CD4-positive, alpha-beta T cell treated with Interleukin-12 subunit alpha and Interleukin-12 subunit beta, for 1 hour (primary cell): ENCODE results near the gene CGB2.

Source experiments
- DNase-seq: peaks from one replicate; pipeline ENCODE4 v3.0.0-alpha.2; 2020

CGB2 gene

DNA sequence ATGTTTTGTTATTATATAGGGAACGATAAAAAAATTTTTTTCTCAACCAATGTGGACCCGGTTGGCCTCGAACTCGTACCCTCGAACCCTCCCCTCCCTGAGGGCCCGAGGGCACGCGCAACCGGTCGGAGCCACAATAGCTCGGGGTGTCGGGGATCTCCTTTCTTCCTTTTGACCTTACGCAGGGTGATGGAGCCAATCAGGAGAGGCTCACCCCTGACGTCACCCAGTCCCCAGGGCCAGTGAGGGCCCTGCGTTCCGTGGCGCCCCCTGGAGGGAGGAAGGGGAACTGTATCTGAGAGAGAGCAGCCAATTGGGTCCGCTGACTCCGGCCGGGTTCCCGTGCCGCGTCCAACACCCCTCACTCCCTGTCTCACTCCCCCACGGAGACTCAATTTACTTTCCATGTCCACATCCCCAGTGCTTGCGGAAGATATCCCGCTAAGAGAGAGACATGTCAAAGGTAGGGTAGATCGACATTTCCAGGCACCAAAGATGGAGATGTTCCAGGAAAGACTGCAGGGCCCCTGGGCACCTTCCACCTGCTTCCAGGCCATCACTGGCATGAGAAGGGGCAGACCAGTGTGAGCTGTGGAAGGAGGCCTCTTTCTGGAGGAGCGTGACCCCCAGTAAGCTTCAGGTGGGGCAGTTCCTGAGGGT is at the start of gene CGB2:
Gene CGB2 (plus strand): TSS at position 249 of the 660 bp plus-strand sequence. CDS start 206 bp downstream, at position 455.
- peak; percentile 57 for DNase-seq

DNA sequence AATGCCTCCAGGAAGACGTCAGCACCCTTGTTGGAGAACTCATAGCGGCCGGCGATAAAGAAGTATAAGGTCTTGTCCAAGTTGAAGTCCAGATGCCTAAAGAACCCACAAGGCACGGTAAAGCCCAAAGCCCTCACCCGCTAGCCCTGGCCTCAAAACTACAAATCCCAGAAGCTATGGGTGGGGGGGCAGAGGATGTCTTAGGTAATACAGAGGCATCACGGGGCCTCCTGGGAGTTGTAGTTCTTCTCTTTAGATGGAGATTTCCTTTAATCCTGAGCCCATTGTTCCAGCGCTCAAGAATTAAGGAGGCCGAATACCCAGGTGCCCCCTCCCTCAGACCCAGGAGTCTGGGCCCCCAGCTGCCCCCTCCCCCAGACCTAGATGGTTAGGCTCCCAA is 49.4 kb upstream of the CGB2 start:
- DNase-seq, result no peak

DNA sequence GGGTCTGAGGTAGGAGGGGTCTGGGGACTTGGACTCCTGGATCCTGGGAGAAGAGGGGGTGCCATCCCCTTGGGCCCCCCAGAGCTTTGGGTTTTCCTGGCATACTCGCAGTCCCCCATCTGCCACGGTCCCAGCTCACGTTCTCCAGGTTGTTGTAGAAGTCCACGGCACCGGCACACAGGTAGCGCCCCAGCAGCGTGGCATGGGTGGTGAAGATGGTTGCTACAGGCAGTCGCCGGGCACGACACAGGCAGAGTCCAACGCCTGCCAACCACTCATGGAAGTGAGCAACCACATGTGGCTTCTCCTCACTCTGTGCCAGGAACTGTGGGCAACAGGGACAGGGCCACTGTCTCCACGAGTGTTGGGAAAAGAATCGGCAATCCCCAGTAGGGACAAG is 46.0 kb upstream of the CGB2 start:
- no peak for DNase-seq

DNA sequence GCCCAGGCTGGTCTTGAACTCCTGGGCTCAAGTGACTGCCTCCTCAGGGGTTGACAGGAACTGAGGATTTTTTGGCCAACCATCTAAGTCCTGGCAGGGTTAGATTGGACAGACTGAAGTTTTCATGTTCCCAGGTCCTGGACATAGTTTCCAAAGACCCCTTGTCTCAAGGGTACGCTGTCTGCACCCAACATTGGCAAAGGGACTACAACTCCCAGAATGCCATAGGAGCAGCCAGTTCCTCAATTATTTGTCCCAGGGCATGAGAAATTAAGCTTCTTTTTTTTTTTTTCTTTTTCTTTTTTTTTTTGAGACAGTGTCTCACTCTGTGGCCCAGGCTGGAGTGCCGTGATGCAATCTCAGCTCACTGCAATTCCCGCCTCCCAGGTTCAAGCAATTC is 45.5 kb upstream of the CGB2 start:
- DNase-seq, result no peak

DNA sequence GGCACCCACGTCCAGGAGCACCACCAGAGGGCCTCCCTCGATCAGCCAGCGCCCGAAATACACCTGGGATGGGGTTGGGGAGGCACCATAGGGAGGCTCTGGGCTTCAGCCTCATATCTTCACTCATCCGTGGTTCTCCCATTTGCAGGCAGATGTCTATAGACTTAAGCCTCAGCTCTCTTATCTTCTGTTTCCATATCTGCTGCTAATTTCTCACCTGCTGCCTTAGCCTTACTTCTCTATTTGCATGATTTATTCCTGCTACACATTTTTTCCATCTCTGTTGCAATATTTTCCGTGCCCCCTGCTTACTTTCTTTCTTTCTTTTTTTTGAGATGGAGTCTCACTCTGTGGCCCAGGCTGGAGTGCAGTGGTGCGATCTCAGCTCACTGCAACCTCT is 44.4 kb upstream of the CGB2 start:
- no peak for DNase-seq

DNA sequence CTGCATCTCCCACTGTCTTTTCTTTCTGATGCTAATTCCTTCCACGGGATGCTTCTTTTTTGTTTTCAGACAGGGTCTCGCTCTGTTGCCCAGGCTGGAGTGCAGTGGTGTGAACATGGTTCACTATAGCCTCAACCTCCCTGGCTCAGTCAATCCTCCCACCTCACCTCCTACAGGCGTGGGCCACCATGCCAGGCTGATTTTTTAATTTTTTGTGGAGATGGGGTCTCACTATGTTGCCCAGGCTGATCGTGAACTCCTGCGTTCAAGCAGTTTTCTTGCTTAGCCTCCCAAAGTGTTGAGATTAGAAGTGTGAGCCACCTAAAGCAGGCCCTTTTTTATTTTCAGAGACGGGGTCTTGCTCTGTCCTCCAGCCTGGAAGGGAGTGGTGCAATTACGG is 43.4 kb upstream of the CGB2 start:
- no peak for DNase-seq

DNA sequence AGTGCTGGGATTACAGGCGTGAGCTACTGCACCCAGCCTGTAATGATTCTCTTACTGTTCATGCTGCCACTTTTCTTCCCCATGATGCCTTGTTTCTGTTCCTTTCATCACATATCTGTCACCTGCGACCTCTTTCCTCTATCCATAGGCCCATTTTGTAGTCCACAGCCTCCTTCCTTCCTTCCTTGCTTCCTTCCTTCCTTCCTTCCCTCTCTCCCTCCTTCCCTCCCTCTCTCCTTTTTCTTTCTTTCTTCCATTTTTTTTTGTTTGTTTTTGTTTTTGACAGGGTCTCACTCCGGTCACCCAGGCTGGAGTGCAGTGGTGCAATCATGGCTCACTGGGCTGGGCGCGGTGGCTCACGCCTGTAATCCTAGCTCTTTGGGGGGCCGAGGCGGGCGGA is 42.8 kb upstream of the CGB2 start:
- DNase-seq, result no peak

DNA sequence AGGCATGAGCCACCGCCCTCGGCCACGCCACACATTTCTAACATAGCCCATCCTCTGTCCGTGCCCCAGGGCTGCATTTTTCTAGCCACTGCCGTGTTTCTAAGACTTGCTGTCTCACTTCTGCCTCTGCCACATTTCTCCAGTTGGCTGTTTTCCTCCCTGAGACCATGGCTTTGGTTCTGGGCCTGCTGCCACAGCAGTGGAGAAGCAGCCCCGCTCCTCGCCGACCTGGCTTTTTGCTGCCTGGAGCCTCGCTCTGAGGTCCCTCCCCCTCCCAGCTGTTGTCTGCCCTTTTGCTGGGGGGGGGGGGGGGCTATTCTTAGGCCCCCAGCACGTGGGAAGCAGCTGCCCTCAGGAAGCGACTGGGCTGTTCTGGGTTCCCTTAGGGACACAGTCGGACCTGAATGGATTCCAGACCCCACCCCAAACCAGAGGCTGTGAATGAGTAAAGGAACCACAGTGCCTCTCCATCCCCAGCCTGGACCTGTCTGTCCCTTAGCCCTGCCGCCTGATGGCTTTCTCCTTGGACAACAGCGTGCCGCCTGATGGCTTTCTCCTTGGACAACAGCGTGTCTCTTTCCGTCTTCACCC is 41.9 kb upstream of the CGB2 start:
- no peak for DNase-seq

DNA sequence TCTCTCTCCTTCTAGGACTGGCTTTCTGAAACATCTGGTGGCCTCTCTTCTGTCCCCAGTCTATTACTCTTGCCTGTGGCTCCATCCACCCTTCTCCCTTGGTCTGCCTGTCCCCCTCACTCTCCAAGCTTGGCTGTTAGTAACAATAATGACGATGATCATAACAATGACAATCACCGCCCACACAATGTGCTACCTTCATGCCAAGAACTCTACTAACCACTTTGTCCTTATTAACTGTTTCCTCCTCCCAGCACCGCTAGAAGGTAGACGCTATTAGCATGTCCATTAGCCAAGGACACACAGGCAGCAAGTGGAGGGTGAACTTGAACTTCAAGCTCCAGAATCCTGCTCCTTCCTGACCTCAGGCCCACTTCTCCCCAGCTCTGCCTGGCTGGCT is 41.3 kb upstream of the CGB2 start:
- no peak for DNase-seq

DNA sequence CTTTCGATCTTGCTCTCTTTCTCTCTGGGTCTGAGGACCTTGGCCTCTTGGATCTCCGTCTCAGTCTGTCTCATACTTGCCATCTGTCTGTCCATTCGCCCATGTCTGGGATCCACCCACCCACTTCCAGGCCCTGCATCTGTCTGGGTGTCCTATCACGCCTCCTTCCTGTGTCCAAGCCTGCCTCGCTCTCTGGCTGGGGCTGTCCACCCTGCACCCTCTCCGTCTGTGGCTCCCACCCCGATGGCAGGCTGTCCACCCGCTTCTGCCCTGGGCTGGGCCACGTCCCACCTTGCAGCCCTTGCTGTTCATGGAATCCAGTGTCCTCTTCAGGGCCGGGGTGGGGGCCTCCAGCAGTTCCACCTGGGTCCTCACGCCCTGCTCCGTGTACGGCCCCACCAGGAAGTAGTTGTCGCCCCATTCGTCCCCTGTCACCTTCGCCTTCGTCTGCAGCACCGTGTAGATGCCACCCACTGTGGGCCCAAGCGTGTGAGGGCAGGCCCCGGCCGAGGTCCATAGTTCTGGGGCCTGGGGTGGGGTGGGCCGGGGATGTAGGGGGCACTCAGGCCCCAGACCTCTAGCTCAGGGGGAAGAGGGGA is 40.6 kb upstream of the CGB2 start:
- no peak for DNase-seq

DNA sequence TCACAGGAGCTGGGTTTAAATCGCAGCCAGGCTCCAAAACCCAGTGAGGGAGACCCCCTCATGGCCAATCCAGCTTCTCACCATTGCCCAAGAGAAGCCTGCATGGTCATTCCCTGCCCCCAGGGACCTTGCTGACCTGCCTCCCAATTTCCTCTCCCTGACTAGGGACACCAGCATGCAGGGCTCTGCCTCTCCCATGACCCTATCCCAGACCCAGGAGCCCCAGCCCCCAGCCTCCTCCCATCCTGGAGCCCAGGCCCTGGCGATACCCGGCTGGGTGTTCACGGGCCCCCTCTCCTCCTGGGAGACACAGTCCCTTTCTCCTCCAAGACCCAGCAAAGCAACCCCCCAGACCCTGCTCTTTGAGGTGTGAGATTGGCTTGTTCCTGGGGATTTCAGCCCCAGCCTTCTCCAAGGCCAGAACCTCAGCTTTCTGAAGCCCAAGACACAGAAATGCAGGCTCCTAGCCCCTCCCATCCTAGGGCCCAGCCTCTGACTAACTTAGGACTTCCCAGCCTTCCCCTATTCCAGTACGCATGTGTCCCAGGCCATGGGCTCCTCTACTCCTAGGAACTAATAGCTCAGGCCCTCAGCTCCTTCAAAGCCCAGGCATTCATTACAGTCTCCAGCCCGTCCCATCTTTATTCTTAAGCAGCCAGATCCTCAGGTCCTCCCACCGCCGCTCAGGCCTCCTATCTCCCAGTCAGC is 39.7 kb upstream of the CGB2 start:
- DNase-seq, result no peak

DNA sequence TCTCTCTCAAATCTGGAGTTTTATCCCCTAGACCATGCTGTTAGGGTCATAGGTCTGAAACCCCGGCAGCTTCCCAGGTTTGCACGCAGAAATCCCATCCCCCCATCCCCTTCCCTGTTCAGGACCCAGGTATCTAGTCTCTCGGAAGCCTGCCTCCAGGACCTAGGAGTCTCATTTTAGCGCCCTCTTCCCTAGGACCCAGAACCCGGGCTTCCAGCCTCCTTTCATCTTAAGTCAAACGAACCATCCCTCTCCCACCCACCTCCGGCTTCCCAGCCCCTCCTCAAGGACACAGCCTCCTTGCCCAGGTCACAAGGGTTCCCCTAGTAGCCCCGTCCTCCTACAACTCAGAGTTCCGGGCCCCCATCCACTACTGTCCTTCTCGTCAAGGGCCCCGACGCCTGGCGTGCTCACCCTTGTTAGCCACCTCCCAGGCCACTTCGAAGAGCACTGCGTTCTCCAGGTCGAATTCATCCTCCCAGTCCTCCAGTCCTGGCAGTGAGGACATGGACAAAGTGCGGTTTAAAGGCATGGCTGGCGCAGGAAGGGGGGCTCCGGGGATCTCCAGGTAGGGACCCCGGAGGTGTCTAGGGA is 39.0 kb upstream of the CGB2 start:
- no peak for DNase-seq

DNA sequence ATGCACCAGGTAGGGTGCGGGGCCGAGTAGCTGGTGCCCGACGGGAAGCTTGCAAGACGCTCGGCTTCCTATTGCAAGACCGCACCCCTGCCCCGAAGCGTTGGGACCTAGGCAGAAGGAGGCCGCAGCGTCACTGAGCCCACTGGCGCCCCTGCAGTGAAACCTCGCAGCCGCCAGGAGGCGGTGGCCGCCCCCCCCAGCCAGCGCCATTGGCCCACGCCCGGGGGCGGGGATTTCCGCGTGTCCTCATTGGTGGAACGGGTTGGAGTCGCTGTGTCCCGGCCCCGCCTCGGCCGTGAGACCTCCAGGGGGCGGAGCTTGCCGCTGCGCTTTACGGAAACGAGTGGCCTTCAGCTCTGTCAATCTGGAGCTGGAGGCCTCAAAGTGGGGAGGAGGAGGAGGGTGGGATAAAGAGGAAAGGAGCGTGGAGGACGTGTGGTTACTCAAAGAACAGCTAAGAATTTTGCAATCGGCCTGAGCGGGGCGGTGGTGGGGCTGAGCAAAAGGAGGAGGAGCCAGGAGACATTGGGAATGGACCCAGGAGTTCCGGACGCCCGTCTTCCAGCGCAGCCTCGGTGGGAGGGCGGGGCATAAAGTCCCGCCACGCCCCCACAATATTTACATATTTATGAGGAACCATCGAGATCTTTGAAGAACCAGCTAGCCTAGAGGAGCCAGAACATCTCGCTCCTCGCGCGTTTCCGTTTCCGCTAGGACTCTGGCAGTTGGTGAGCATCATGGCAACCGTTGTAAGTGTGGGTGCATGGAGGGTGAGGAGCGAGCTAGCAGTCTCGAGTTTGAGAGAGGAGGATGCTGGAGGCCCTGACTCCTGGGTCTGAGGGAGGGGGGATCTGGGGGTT is 38.3 kb upstream of the CGB2 start, which contains the start of the genes GYS1 and RUVBL2:
Gene GYS1 (minus strand): TSS at position 135 of the 860 bp plus-strand sequence. CDS start 197 bp downstream, outside the sequence.
Gene RUVBL2 (plus strand): TSS at position 713 of the 860 bp plus-strand sequence. CDS start 25 bp downstream, at position 738.
- DNase-seq, result peak; percentile 99

DNA sequence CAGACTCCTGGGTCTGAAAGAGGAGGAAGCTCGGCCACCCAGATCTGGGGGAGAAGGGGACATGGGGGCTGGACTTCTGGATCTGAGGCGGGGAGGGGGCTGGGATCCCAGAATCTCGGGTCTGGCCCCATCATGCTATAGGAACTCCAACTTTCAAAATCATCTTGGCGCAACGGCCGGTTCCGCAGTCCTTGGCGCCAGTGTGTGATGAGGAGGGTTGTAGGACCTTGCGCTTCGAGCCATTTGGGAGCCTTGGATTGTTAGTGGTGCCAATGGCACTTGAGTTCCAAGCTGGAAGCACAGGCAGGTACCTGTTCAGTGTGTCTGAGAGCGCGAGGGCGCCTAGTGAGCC is 37.7 kb upstream of the CGB2 start:
- DNase-seq, result no peak

DNA sequence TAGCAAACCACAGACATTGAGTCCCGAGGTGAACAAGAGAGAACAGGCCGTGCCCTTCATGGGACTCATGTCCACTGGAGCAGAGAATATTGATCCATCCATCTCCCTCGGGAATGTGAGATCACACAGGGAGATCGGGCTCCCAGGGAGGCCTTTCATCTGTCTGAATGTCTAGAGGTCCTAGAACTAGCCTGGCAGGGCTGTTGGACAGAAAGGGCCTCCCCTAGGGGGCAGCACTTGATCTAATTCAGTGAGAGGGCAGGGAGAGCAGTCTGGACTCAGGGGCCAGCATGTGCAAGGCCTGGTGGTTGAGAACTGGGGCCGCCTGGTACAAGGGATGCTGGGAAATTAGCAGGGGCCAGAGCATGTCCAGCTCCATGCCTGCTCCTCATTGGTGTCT is 33.7 kb upstream of the CGB2 start:
- DNase-seq, result peak; percentile 53

DNA sequence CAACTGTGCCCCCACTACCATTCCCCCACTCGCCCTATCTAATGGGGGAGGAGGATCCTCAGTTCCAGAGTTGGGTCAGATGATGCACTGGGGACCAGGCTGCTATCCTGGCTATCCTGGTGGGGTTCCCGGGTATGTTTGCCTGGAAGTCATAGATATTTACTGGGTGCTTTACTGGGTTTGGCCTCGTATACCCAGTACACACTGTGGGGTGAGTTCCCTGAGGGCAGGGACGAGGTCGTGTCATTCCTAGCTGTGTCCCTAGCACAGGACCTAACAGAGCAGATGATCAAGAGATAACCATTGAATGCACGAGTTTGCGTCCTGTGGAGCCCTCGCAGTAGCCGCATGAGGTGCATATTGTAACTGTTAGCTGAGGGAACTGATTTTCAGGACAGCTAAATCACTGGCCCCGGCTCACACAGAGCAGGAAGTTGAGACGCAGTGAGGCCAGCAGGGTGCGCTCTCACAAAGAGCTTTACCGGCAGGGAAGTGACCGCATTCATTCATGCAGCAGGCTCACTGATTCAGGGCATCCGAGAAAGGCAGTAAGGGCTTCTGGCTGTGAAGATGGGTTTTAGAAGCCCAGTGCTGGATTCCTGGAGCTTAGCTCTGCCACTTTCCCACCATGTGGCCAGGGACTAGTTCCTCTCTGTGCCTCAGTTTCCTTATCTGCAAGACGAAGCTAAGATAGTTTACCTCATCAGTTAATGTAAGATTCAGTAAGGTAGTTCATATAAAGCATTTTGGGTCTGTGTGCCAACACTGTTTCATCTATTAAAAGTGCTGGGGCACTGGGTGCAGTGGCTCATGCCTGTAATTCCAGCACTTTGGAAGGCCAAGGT is 32.0 kb upstream of the CGB2 start:
- DNase-seq, result peak; percentile 76

DNA sequence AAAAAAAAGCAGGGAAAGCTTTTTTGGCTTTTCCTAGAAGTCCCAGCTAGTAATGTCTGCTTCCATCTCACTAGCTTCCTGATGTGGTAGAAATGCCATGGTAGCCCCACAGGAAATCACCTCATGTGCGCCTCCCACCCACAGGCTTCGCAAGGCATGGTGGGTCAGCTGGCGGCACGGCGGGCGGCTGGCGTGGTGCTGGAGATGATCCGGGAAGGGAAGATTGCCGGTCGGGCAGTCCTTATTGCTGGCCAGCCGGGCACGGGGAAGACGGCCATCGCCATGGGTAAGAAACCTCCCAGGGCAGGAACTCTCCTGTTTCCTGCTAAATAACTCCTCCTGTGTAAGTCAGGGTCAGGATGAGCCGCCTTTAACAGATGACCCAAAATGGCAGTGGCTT is 27.6 kb upstream of the CGB2 start:
- no peak for DNase-seq

DNA sequence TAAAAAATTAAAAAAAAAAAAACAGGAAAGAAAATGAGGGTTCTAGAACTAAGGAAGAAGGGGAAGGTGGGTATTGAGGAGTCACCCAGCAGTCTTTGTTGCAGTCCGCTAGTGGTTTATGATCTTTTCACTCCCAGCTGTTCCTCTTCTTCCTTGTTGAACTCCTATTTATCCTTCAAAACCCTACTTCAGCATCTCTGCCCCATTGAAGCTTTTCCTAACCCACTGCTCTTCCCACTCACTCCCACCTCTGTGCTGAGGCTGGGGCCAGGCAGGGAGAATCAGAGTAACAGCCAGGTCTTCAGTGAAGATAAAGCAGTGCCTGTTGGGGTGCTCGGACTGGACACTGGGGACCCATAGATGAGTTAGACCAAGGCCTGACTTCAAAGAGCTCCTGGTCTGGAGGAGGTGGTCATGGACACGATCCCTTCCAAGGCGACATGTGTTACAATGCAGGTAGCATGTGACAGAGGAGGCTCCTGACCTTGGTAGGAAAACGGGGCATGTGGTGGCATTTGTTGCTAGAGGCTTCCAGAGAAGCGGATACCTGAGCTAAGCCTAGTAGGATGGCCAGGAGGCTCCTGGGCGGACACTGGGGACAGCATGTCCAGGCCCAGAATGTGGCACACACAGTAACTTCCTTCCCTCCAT is 26.6 kb upstream of the CGB2 start:
- no peak for DNase-seq

DNA sequence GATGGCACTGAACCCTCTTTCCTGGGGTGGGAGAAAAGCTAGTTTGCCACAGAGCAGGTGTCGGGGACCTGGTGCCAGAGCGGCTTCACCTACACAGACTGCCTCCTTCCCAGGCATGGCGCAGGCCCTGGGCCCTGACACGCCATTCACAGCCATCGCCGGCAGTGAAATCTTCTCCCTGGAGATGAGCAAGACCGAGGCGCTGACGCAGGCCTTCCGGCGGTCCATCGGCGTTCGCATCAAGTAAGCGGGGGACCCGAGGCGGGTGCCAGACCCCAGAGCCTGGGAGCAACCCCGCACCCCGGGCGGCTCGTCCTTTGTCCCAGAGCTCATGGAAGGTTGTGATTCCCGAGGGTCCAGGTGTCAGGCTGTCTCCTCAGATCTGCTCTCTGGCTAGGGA is 24.8 kb upstream of the CGB2 start:
- DNase-seq, result no peak

DNA sequence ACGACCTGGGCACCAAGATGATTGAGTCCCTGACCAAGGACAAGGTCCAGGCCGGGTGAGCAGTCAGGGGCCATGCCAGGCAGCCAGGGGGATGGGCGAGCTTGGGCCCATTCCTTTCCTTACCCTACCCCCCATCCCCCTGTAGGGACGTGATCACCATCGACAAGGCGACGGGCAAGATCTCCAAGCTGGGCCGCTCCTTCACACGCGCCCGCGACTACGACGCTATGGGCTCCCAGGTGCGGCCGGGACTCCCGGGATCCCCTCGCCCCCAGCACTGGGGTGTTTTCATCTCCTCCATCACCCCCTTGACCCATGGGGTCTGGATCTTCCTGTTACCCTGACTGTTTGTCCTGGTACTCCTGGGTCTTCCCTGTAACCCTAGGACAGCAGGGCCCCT is 21.9 kb upstream of the CGB2 start:
- DNase-seq, result no peak

DNA sequence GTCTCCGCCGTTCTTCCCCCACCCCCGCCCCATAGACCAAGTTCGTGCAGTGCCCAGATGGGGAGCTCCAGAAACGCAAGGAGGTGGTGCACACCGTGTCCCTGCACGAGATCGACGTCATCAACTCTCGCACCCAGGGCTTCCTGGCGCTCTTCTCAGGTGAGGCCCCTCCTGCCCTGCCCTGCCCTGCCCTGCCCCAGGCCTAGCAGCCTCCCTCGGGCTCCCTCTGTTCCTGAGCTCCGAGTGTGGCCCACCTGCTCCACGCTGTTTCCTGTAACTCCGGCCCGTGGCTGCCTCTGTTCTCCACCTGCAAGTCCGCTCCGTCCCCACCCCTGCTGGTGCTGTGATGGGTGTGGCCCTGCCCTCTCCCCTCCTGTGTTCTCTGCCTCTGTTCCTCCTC is 21.2 kb upstream of the CGB2 start:
- no peak for DNase-seq
